ENCODE measurements around the gene PTGIS. TPM values are rescaled to one million over a fixed set of nuclear protein-coding genes. Genes with fewer than 3 reads are reported as not detected.

PTGIS gene
- total RNA-seq, 1 experiment from 2014 or later = 26.9 TPM

GRCh38 chr20:49519212-49519712, 48.7 kb downstream of the PTGIS start:
- ChIA-PET CTCF (no interaction called here), POLR2A (ENCODE audit: unreplicated experiment) (no interaction called here)
- Histone ChIP-seq H3K4me1 (replicated peaks; ENCODE audit: insufficient read depth) (peaks cover 8% of the 10 kb centered on the region), H3K36me3 (ENCODE audit: low read depth) (peaks cover 10% of the 10 kb centered on the region; the same call in 1 of the 2 replicates), H3K9me2 (ENCODE audit: insufficient read depth) (no peaks in the 10 kb centered on the region), H3K9me3 (ENCODE audit: insufficient read depth, low read depth) (no peaks in the 10 kb centered on the region), H3K4me2 (no peak overlapping the region), H2AFZ (no peak overlapping the region), H3K27me3 (ENCODE audit: insufficient read depth, low read depth) (no peaks in the 10 kb centered on the region; the same call in 1 of the 2 replicates), H3K27ac (no peak overlapping the region), H3K79me2 (ENCODE audit: low read depth) (no peaks in the 10 kb centered on the region), H3F3A (ENCODE audit: insufficient read depth, low read depth) (peaks cover 5% of the 10 kb centered on the region; the same call in 1 of the 2 replicates), H4K20me1 (ENCODE audit: insufficient read depth) (no peaks in the 10 kb centered on the region), H3K4me3 (no peak overlapping the region)
- TF ChIP-seq EZH2 (IDR thresholded peaks at IDR 0.05; ENCODE audit: low read depth) (no peak), CTCF (conservative IDR thresholded peaks at IDR 0.05) (no peak)
- intact Hi-C loops (cut with micrococcal nuclease; ENCODE audit: unreplicated experiment) = no loop called here
- peak in 1 of 2 experiments; percentile 21 for DNase-seq
- no TSS peak for BruUV-seq (replicated peaks)

GRCh38 chr20:49518576-49518975, 49.4 kb downstream of the PTGIS start:
- ChIA-PET CTCF (no interaction called here), POLR2A (ENCODE audit: unreplicated experiment) (no interaction called here)
- H3K4me3 ChIP-seq = no peak overlapping the region
- H3K36me3 ChIP-seq (ENCODE audit: low read depth) = peaks cover 10% of the 10 kb centered on the region; the same call in 1 of the 2 replicates
- BruUV-seq (replicated peaks) = no TSS peak
- no peak overlapping the region for H2AFZ ChIP-seq
- peaks cover 5% of the 10 kb centered on the region; the same call in 1 of the 2 replicates for H3F3A ChIP-seq (ENCODE audit: insufficient read depth, low read depth)
- intact Hi-C loops (cut with micrococcal nuclease; ENCODE audit: unreplicated experiment) = no loop called here
- H3K79me2 ChIP-seq (ENCODE audit: low read depth) = no peaks in the 10 kb centered on the region
- no peak for TF ChIP-seq CTCF (conservative IDR thresholded peaks at IDR 0.05)
- no peak for TF ChIP-seq EZH2 (IDR thresholded peaks at IDR 0.05; ENCODE audit: low read depth)
- peaks cover 8% of the 10 kb centered on the region for H3K4me1 ChIP-seq (replicated peaks; ENCODE audit: insufficient read depth)
- H3K27me3 ChIP-seq (ENCODE audit: insufficient read depth, low read depth) = peaks cover 4% of the 10 kb centered on the region; the same call in 1 of the 2 replicates
- peak in 1 of 2 experiments; percentile 10 for DNase-seq
- no peak overlapping the region for H3K27ac ChIP-seq
- H3K9me3 ChIP-seq (ENCODE audit: insufficient read depth, low read depth) = no peaks in the 10 kb centered on the region
- no peaks in the 10 kb centered on the region for H4K20me1 ChIP-seq (ENCODE audit: insufficient read depth)
- H3K9me2 ChIP-seq (ENCODE audit: insufficient read depth) = no peaks in the 10 kb centered on the region
- H3K4me2 ChIP-seq = no peak overlapping the region

- intact Hi-C loops (cut with micrococcal nuclease; ENCODE audit: unreplicated experiment) = no loop called here
- POLR2A ChIA-PET (ENCODE audit: unreplicated experiment) = no interaction called here
- peaks cover 5% of the 10 kb centered on the region; the same call in 1 of the 2 replicates for H3F3A ChIP-seq (ENCODE audit: insufficient read depth, low read depth)
- H4K20me1 ChIP-seq (ENCODE audit: insufficient read depth) = no peaks in the 10 kb centered on the region
- H3K27ac ChIP-seq = no peak overlapping the region
- peaks cover 11% of the 10 kb centered on the region; the same call in 1 of the 2 replicates for H3K27me3 ChIP-seq (ENCODE audit: insufficient read depth, low read depth)
- no peak overlapping the region for H3K4me2 ChIP-seq
- CTCF ChIA-PET = interaction anchor here (0.6 kb wide), 1 partner anchor 59 kb away, joined by 3 read pairs; no protein-coding TSS in a partner anchor
- H3K4me1 ChIP-seq (replicated peaks; ENCODE audit: insufficient read depth) = peaks cover 8% of the 10 kb centered on the region
- no peak overlapping the region for H3K4me3 ChIP-seq
- no peaks in the 10 kb centered on the region for H3K9me3 ChIP-seq (ENCODE audit: insufficient read depth, low read depth)
- peaks cover 10% of the 10 kb centered on the region; the same call in 1 of the 2 replicates for H3K36me3 ChIP-seq (ENCODE audit: low read depth)
- H3K79me2 ChIP-seq (ENCODE audit: low read depth) = no peaks in the 10 kb centered on the region
- peak in 1 of 2 experiments; percentile 34 for DNase-seq
- no peak for TF ChIP-seq EZH2 (IDR thresholded peaks at IDR 0.05; ENCODE audit: low read depth)
- TF ChIP-seq CTCF (conservative IDR thresholded peaks at IDR 0.05) = no peak
- no TSS peak for BruUV-seq (replicated peaks)
- H2AFZ ChIP-seq = no peak overlapping the region
- H3K9me2 ChIP-seq (ENCODE audit: insufficient read depth) = no peaks in the 10 kb centered on the region
Measured at GRCh38 chr20:49517805-49518100, 50.2 kb downstream of the PTGIS start.

Measured in PC-9 (cell line).